Stimulated activated CD8-positive, alpha-beta memory T cell treated with anti-CD3 and anti-CD28 coated beads, Interleukin-4, amount 100 ng/mL, for 48 hours (primary cell): Measurements from ENCODE around the gene SECISBP2.
A peak's percentile ranks its signal among the peaks of the same experiment; 100 is the strongest.

Source experiments
- DNase-seq: peaks from one replicate; pipeline ENCODE4 v3.0.0-alpha.2; 2020

Gene SECISBP2

DNA sequence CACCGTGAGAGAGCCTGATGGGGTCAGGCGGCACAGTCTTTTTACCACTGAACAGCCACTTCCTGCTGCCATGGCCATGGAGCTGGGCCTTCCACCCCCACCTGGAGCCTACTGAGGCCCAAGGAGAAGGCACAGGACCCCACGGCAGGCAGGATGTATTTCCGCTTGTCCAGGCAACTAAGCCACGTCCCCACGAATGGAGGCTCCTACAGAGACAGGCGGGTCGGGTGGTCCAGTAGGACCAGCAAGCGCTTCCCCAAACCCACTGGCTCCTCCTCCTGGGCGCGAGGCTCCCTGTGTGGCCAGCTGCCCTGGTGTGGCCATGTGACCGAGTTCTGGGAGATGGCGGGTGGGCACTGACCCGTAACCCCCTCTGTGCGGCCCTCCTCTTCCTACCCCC lies 66.5 kb downstream of the SECISBP2 start:
- no peak for DNase-seq

- no peak for DNase-seq
Measured at GRCh38 chr9:89386206-89386605, 67.9 kb downstream of the SECISBP2 start.

- DNase-seq: no peak
Measured at GRCh38 chr9:89386797-89387196, 68.5 kb downstream of the SECISBP2 start.

- no peak for DNase-seq
Measured at GRCh38 chr9:89387197-89387849, 69.0 kb downstream of the SECISBP2 start.

- DNase-seq: no peak
Measured at GRCh38 chr9:89388084-89388867, 70.0 kb downstream of the SECISBP2 start.

DNA sequence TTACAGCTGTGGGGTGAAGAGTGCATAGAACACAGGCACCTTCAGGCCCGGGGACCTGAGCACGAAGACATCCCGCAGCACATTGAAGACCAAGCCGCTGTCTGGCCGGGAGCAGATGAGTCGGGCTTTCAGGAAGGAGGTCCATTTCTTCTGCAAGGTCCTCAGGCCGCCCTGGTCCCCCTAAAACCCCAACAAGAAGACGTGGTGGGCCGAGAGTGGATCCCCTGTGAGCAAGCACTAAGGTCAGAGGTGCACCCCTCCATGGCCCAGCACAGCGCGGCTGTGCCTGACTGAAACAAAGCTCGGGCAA lies 70.5 kb downstream of the SECISBP2 start:
- no peak for DNase-seq

DNA sequence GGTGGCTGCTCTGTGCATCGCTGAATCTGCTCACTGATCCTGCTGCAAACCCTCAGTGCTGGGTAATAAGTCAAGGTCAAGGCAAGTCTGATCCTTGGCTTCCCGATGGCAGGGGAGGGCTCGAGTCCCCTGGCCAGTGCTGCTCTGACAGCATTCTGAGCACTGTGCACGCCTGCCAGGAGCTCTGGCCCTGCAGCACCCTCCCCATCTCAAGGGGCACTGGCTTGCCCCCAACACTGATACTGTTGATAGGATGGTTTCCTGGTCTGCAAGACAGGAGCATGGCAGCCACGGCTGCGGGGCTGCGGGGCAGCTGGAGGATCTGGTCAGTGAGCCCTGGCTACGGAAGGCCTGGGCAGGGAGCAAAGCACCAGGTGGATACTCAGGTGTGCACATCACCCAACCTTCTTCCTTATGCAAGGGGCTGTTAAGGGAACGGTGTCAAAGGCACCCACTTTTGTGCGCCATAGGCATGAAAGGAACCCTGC lies 71.8 kb downstream of the SECISBP2 start:
- DNase-seq: no peak

- no peak for DNase-seq
Measured at GRCh38 chr9:89390578-89391116, 72.3 kb downstream of the SECISBP2 start.

- no peak for DNase-seq
Measured at GRCh38 chr9:89391585-89391984, 73.3 kb downstream of the SECISBP2 start.

DNA sequence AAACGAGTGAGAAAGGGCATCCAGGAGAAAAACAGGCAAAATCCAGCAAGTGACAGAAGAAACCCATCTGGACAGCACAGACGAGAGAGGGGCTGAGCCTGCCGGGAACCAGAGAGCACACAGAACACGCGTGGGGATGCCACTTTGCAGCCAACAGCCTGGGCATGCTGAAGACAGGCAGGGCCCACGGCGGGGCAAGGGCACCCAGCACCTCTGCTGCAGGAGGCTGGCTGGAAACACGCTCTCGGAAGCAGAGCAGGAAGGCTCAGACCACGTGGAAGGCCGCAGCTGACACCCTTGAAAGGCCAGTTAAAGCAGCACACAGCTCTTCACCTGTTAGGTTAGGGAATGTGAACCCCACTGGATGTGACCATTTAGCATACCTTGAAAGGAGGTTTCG lies 76.1 kb downstream of the SECISBP2 start:
- no peak for DNase-seq

- DNase-seq: no peak
Measured at GRCh38 chr9:89395931-89396710, 77.8 kb downstream of the SECISBP2 start.

- DNase-seq: no peak
Measured at GRCh38 chr9:89397471-89397870, 79.2 kb downstream of the SECISBP2 start.

DNA sequence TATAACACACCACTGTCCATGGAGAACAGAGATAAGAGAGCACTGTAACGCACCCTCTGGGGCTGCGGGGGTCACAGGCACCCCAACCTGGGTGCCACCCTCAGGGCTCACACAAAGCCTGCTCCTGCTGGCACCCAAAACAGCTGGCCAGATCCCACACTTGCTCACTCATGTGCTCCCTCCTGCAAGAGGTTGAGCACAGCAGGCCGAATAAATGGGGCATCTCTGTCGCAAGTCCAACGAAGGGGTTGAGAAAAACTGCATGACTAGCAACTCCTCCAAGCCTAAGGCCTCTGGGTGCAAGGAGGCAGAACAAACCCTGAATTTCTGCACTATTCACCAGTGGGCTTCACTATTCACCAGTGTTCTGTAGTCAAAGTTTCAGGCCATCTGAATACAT lies 80.3 kb downstream of the SECISBP2 start:
- DNase-seq: no peak

DNA sequence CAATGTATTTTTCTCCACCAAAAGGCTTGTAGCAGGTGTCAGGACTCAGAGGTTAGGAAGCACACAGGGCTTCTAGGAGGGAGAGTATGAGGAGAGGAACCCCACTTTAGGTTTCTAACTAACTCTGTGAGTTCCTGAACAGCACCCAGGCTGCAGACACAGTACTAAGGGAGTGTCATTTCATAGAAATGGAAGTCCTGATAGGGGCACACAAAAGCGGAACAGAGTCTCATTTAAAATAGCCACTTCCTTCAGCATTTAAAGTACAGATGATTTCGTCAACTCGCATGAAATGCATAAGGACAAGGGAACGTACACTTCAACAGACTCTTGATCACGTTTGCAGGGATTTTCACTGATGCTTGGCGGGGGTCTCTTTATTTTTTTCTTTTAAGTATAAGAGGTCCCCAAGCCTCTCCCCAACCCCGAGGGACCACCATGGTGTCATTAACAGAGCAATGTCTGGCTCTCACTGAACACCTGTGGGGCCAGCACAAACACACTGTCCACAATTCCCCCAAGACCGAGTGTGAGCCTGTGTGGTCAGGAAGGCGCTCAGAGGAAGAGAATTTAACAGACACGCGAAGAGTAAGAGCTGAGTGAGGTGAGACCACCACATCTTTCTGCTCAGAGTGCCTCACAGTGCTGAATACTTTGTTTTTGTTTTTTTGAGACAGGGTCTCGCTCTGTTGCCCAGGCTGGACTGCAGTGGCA lies 82.3 kb downstream of the SECISBP2 start:
- no peak for DNase-seq

GRCh38 chr9:89402695-89403427 lies 84.6 kb downstream of the SECISBP2 start:
- DNase-seq: no peak

DNA sequence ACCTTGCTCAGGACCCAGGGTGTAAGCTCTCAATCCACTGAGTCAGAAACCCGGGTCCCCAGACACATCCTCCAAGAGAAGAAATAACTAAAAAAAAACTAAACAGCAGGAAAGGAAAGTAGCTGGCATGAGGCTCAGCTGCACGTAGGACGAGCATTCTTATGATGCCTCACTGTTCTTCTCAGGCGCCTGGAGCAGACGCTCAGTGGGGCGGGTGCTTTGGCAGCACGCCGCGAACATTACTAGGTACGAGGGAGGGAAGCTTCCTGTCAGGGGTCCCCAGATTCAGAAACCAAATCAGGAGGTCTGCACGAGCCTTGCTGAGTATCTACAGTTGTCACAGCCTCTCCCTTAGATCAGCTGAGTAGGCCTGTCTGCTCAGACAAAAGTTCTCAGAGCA lies 85.8 kb downstream of the SECISBP2 start:
- no peak for DNase-seq

- no peak for DNase-seq
Measured at GRCh38 chr9:89405826-89406225, 87.5 kb downstream of the SECISBP2 start.

GRCh38 chr9:89407070-89407469 lies 88.8 kb downstream of the SECISBP2 start:
- DNase-seq: no peak

GRCh38 chr9:89408628-89409101 lies 90.4 kb downstream of the SECISBP2 start:
- peak; percentile 74 for DNase-seq
